Measurements from ENCODE around the gene PTH2. TPM values are rescaled to one million over a fixed set of nuclear protein-coding genes. Genes with fewer than 3 reads are reported as not detected.

Gene PTH2
- total RNA-seq, 2 donors from 2014 or later: not detected

Other genes with a start within 250 kb of the PTH2 start
- gene SLC6A16, start 98.2 kb downstream of the PTH2 start, total RNA-seq: 1 to 10 TPM; 2.4 to 2.8 TPM
- gene CD37, start 88.0 kb downstream of the PTH2 start, total RNA-seq: 10 to 100 TPM; 29.8 to 33.0 TPM
- gene TEAD2, start 61.0 kb downstream of the PTH2 start, total RNA-seq: 10 to 100 TPM; 26.4 to 41.3 TPM
- gene DKKL1, start 59.6 kb downstream of the PTH2 start, total RNA-seq: under 1 TPM in 1 of 2 donors, not detected in 1; 0.95 TPM
- not detected for gene KASH5, start 35.2 kb downstream of the PTH2 start, total RNA-seq
- gene GFY, start 1.9 kb upstream of the PTH2 start, total RNA-seq: not detected
- gene SLC17A7, start 18.1 kb upstream of the PTH2 start, total RNA-seq: 1 to 10 TPM in 1 of 2 donors, under 1 TPM in 1; 0.54 to 2.8 TPM
- gene PIH1D1, start 28.4 kb upstream of the PTH2 start, total RNA-seq: 10 to 100 TPM; 60.2 to 95.4 TPM
- gene ALDH16A1, start 29.8 kb upstream of the PTH2 start, total RNA-seq: 10 to 100 TPM; 21.8 to 29.8 TPM
- 1 to 10 TPM; 4.7 to 5.6 TPM for gene FLT3LG, start 50.8 kb upstream of the PTH2 start, total RNA-seq
- gene RPL13A, start 64.2 kb upstream of the PTH2 start, total RNA-seq: 1,000 to 10,000 TPM in 1 of 2 donors, 100 to 1,000 TPM in 1; 996 to 1,451 TPM
- gene RPS11, start 73.0 kb upstream of the PTH2 start, total RNA-seq: 1,000 to 10,000 TPM; 1,371 to 2,401 TPM
- 100 to 1,000 TPM; 172 to 304 TPM for gene FCGRT, start 89.2 kb upstream of the PTH2 start, total RNA-seq
- gene RCN3, start 104.6 kb upstream of the PTH2 start, total RNA-seq: 100 to 1,000 TPM in 1 of 2 donors, 10 to 100 TPM in 1; 65.3 to 111 TPM
- 10 to 100 TPM; 30.8 to 46.8 TPM for gene NOSIP, start 157.1 kb upstream of the PTH2 start, total RNA-seq
- gene PRRG2, start 157.9 kb upstream of the PTH2 start, total RNA-seq: not detected
- 10 to 100 TPM; 12.4 to 24.5 TPM for gene PRR12, start 167.7 kb upstream of the PTH2 start, total RNA-seq
- 100 to 1,000 TPM in 1 of 2 donors, 10 to 100 TPM in 1; 82.2 to 188 TPM for gene RRAS, start 216.7 kb upstream of the PTH2 start, total RNA-seq
- 10 to 100 TPM; 27.3 to 30.6 TPM for gene SCAF1, start 218.8 kb upstream of the PTH2 start, total RNA-seq
- 10 to 100 TPM; 33.2 to 52.9 TPM for gene IRF3, start 242.4 kb upstream of the PTH2 start, total RNA-seq
- 1 to 10 TPM; 2.5 to 3.0 TPM for gene BCL2L12, start 242.5 kb upstream of the PTH2 start, total RNA-seq

All from thoracic aorta (tissue), 2 donors.